Heart left ventricle (tissue), 13 donors: Measurements from ENCODE around the gene GNB1L.

Experiments used
- POLR2A ChIP-seq, 2 donors: fragments of 450-650 bp; IDR thresholded peaks; one replicate each; pipeline ENCODE4 v1.6.1; 2017; ENCODE audit warnings: antibody characterized with exemption in 2 of 2, mild to moderate bottlenecking in 2 of 2, moderate library complexity in 2 of 2
- TF ChIP-seq, protein P1 (sequence below), 12 donors: fragments of 200-600 bp; sonication (generic) in 4 of 12; IDR thresholded peaks; one replicate each; pipeline versions ENCODE4 v1.5.0 to v1.8.0; 2018 to 2022; ENCODE audit warnings: antibody characterized with exemption in 12 of 12, mild to moderate bottlenecking in 5 of 12
- donor health status: ischemic (EF 13 %, LVEDD 7.1; RV severe dilation, severe dysfunction).
- donor health status: DM: no; HTN: yes; CAD: no.
- donor health status: DM: no; HTN: no; CAD: no.
- donor health status: ischemic (EF 25% LVEDD 6.9; RV normal size, moderate dysfunction).
- donor health status: ischemic (EF 25% LVEDD 5.7; RV mildly dilated, moderate dysfunction).
- donor health status: ischemic (EF 35%, LVEDD 5.7; RV mildly dilated, moderate dysfunction).
- donor health status: nonischemic (EF 11% LVEDD 7.7; RV severe dilation, severe dysfunction).
- donor health status: DM: yes; HTN: yes; CAD: no.
- donor health status: PGD.
- donor health status: ischemic (EF 29% LVEDD 5.4; RV normal size, mild dysfunction).
- donor health status: nonischemic (EF 23%, LVEDD 6.1; RV moderate dilation, normal function).

DNA sequence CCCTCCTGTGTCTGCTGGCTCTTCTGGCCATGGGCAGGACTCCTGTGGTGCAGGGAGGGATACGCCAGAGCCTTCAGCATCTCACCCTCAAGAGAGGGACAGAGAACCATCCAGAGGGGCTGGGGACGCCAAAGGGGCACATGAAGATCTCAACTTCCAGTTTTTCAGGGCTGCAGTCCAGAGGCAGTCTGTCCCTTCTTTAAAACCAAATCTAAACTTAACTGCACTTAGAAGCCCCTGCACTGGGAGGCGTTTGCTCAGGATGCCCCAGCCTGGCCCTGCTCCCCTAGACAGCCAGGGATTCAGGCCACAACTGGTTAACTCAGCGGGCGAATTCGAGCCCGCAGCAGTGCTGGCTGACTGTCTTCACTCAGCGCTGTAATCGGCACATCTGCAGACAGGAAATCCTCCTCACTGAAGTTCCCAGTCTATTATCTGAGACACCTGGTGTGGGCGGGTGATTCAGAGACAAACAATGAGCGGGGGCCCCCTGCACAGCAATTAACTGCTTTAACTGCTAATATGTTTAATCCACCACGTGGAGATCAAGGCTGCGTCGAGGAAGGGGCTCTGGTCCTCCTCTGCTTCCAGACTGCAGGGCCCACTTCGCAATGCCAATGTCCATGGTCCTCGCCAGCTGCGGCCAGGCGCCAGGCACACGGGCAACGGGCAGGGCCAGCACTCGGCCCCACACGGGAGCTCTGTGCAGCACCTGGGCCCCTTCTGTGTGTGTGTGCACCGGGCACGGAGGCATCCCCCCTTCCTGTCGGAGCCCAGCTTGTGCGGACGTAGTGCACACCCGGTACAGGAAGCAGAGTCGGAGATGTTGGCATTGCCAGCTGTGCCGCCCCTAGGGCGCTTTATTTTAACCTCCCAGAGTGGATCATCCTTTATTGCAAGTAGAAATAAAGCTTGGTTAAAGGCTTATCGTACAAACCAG lies 36.9 kb upstream of the GNB1L start:
- TF ChIP-seq, protein P1, sequence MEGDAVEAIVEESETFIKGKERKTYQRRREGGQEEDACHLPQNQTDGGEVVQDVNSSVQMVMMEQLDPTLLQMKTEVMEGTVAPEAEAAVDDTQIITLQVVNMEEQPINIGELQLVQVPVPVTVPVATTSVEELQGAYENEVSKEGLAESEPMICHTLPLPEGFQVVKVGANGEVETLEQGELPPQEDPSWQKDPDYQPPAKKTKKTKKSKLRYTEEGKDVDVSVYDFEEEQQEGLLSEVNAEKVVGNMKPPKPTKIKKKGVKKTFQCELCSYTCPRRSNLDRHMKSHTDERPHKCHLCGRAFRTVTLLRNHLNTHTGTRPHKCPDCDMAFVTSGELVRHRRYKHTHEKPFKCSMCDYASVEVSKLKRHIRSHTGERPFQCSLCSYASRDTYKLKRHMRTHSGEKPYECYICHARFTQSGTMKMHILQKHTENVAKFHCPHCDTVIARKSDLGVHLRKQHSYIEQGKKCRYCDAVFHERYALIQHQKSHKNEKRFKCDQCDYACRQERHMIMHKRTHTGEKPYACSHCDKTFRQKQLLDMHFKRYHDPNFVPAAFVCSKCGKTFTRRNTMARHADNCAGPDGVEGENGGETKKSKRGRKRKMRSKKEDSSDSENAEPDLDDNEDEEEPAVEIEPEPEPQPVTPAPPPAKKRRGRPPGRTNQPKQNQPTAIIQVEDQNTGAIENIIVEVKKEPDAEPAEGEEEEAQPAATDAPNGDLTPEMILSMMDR (IDR thresholded peaks at IDR 0.05): no peak
- no peak for TF ChIP-seq POLR2A (IDR thresholded peaks at IDR 0.05)
